Activated CD4-positive, alpha-beta T cell treated with anti-CD3 and anti-CD28 coated beads, Interleukin-2, amount 50 U/mL, for 1 hour (primary cell): ENCODE results near the gene ZFX.

ENCODE experiments used
- DNase-seq: peaks from one replicate; pipeline ENCODE4 v3.0.0-alpha.2; 2020

The ZFX gene

GRCh38 chrX:24203072-24203808, 53.7 kb downstream of the ZFX start:
- DNase-seq: no peak

DNA sequence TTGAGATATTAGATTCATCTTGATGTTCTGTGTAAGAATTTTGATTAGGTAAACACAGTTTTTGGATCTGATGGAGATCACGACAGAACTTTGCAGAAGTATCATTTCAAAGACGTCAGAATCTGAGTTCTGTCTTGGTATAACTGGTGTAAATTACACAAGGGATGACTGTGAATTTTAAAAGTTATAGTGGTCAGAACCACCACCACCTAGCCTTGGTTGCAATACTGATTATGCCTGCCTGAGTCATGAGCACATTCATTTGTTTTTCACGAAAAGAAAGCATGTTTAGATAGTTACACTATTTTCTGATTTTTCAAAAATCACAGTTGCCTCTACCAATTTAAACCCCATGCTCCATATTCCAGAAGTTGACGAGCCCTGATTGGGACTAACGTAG, 54.8 kb downstream of the ZFX start:
- DNase-seq: no peak

DNA sequence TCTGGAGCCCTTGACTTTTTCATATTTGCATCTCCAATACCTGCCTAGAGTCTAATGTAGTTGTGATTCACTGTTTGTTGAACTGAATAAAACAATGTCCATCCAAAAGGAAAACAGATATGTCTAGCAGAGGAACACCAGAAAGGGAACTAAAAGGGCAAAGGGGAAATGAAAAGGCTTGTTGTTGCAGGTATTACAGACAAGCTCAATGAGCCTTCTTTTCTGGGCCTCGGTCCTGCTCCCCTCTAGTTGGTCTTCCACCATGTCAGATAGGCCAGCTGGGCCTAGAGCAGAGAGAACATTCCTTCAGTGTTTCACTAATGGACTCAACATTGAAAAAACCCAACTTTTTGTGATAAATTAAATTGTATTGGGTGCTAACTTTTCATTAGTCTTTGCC, 55.4 kb downstream of the ZFX start:
- DNase-seq: no peak

DNA sequence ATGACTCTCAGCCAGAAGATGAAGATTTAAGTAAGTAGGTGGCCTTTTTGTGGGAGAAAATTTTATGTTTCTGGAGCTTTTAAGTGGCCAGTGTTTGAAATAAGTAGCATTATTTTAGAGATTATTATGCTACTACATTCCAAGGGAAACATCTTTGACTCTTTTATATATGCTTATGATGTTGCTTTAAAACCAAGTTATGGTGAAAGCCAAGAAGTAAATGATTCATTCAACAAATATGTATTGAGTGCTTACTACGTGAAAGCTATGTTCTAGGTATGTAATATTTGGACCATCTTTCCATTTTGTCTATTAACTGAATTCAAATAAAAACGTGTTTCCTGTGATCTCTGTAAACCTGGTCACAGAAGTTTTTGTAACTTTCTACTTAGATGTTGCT, 58.3 kb downstream of the ZFX start:
- DNase-seq: no peak

- no peak for DNase-seq
These were observed 59.1 kb downstream of the ZFX start for GRCh38 chrX:24208496-24209240.

DNA sequence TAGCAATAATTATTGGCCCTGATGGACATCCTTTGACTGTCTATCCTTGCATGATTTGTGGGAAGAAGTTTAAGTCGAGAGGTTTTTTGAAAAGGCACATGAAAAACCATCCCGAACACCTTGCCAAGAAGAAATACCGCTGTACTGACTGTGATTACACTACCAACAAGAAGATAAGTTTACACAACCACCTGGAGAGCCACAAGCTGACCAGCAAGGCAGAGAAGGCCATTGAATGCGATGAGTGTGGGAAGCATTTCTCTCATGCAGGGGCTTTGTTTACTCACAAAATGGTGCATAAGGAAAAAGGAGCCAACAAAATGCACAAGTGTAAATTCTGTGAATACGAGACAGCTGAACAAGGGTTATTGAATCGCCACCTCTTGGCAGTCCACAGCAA, 60.7 kb downstream of the ZFX start:
- DNase-seq: no peak

- DNase-seq: no peak
These were observed 65.0 kb downstream of the ZFX start for GRCh38 chrX:24214568-24214967.

- DNase-seq: no peak
These were observed 65.7 kb downstream of the ZFX start for GRCh38 chrX:24215272-24215671.

DNA sequence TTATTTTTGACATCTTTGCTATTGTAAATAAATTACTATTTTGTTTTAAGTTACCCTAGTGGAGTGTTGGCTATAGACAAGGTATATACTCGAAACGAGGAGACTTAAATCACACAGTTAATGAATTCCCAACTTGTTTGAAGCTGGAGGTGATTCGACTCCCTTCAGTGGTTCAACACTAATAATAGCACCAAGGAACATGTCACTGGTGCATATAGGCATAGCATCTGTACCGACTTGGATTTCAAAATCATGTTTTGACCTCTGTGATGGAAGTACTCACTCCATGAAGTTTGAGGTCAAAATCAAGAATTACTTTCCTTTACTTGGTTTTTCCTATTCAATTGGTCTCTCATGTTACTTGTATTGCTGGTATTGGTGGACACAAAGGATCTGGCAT, 66.5 kb downstream of the ZFX start:
- no peak for DNase-seq

GRCh38 chrX:24216827-24217226, 67.3 kb downstream of the ZFX start:
- DNase-seq: no peak

GRCh38 chrX:24219320-24219719, 69.8 kb downstream of the ZFX start:
- no peak for DNase-seq

DNA sequence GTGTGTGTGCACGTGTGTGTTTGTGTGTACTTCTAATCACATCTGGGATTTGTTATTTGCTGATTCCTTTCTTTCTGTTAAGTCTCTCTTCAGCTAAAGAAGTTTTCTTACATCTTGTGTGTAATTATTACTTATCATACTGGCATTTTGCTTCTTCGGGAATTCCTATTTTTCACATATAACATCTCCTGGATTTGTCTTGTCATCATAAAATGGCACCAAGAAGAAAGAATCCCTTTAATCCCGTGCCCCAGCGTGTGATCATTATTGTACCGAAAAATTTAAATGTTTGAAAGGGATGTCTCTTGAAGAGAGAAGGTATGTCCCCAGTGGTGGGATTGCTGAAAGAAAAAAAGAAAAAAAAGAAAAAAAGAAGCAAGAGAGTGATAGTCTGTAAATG, 72.3 kb downstream of the ZFX start:
- no peak for DNase-seq

- DNase-seq: no peak
These were observed 75.7 kb downstream of the ZFX start for GRCh38 chrX:24225265-24225664.

DNA sequence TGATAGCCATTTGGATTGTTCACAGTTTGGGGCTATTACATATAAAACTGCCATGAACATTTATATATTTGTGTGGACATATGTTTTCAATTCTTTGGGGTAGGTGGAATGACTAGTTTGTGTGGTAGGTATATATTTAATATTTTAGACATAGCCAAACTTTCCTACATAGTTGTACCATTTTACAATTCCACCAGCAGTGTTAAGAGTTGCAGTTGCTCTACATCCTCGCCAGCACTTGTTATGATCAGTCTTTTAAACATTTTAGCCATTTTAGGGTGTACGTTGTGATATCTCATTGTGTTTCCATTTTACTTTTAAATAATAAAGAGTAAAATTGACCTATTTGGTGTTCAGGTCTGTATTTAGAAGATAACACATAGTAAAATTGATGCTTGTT, 76.6 kb downstream of the ZFX start:
- no peak for DNase-seq

DNA sequence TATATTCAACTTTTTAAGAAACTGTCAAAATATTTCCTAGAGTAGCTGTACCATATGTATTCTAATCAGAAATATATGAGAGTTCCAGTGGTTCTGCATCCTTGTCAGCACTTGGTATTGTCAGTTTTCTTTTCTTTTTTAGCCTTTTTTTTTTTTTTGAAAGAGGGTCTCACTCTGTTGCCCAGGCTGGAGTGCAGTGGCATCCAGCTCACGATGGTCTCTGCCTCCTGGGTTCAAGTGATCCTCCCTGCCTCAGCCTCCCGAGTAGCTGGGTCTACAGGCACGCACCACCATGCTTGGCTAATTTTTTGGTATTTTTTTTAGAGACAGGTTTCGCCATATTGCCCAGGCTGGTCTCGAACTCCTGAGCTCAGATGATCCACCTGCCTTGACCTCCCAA, 79.1 kb downstream of the ZFX start:
- no peak for DNase-seq

- DNase-seq: no peak
These were observed 79.9 kb downstream of the ZFX start for GRCh38 chrX:24229400-24229879.

- DNase-seq: no peak
These were observed 80.4 kb downstream of the ZFX start for GRCh38 chrX:24229976-24230375.

DNA sequence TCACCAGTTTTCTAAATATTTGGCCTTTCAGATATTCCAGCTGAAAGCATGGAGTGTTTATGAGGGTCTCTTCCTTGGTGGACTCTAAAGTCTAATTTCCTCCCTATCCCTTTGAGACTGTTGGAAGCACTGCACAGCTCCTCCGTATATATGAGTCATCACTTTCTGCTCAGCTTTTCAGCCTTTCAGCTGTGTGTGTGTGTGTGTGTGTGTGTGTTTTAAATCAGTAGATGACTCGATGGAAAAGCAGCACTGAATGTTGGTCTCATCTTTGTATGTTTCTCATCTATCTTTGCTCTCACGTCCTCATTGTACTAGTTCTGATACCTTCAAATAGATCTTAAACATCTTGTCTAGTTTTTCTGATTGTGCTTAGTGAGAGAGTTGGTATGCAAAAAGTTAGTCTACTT, 81.6 kb downstream of the ZFX start:
- DNase-seq: no peak

- DNase-seq: no peak
These were observed 82.2 kb downstream of the ZFX start for GRCh38 chrX:24231641-24232179.

GRCh38 chrX:24232796-24233195, 83.3 kb downstream of the ZFX start:
- DNase-seq: no peak

DNA sequence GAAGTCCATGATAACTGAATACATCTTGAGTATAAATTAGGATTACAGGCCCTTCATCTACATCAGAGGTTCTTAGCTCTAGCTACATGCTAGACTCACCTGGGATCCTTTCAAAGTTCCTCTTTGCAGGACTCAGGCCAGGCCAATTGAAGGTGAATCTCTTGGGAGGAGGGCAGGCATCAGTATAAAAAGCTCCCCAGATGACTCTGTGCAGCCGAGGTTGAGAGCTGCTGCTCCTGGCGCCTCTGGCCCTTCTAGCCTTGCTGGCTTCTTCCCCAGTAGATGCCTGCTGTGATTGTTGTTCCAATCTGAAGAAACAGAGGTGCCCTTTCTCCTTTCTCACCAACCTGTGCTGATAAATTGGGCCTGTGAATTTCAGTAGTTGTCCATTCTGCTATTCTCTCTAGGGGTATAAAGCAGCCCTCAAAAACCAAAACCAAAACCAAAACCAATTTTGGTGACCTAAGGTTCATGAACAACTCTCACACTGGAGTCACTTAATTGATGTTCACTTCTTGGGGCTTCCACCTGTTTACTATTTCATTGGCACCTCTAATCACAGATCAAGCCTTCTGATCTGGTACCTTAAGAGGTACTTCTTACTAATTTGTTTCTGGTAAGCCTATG, 85.7 kb downstream of the ZFX start:
- no peak for DNase-seq

DNA sequence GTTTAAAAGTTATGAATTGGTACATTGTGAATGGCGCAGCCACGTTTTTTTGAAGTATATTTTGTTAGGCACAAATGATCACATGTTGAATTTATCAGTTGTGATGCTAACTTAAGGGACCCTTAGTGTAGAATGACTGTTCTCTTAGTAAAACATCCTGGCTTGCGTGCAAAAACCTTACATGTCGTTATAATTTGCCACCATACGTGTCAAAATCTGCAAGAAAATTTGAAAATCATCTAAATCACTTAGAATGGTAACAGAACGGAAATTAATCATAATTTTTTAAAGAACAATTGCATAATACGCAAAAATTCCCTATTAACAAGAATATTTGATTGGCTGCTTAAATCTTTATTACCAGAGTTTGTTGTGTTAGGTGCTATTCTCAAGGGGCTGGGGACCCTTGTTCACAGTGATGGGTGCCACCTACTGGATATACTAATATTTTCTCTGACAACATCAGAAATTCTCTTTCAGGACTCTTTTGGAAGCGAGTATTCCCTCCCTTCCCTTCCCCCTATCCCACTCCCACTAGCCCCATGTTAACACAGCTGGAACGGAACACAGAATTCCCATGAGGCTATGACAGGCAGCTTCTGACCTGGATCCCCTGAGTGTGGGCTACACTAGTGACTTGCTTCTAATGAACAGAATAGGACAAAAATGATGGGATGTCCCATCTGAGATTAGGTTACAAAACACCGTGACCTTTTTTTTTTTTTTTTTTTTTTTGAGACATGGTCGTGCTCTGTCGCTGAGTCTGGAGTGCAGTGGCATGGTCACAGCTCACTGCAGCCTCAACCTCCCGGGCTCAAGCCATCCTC, 92.5 kb downstream of the ZFX start:
- DNase-seq: no peak

GRCh38 chrX:24242649-24243175, 93.2 kb downstream of the ZFX start:
- no peak for DNase-seq
